HEK293 (cell line): Measurements from ENCODE around the gene WDR7.

Experiments used
- ATF2 ChIP-seq: fragments of 450-650 bp; formaldehyde crosslinking; IDR thresholded peaks from 2 replicates; pipeline ENCODE4 v1.5.1; 2016; ENCODE audit warnings: missing biosample characterization, missing genetic modification characterization, low read depth
- ELK4 ChIP-seq: IDR thresholded peaks from 2 replicates; pipeline ENCODE4 v1.6.1; 2011; ENCODE audit warnings: mild to moderate bottlenecking, low read depth, low read length, borderline replicate concordance
- INSM2 ChIP-seq: fragments of 450-650 bp; formaldehyde crosslinking; IDR thresholded peaks from 2 replicates; pipeline ENCODE4 v1.5.1; 2016; ENCODE audit warnings: missing biosample characterization, missing genetic modification characterization
- MYNN ChIP-seq: fragments of 450-650 bp; formaldehyde crosslinking; IDR thresholded peaks from 2 replicates; pipeline ENCODE4 v1.5.1; 2016; ENCODE audit warnings: missing biosample characterization, missing genetic modification characterization, borderline replicate concordance
- YY1 ChIP-seq: fragments of 450-650 bp; formaldehyde crosslinking; IDR thresholded peaks from 2 replicates; pipeline ENCODE4 v1.5.1; 2018; ENCODE audit warnings: missing biosample characterization, missing genetic modification characterization
- ZBTB21 ChIP-seq: fragments of 450-650 bp; formaldehyde crosslinking; IDR thresholded peaks from 2 replicates; pipeline ENCODE4 v1.5.1; 2017; ENCODE audit warnings: missing biosample characterization, missing genetic modification characterization
- ZNF138 ChIP-seq: fragments of 450-650 bp; formaldehyde crosslinking; IDR thresholded peaks from 2 replicates; pipeline ENCODE4 v1.5.1; 2016; ENCODE audit warnings: missing biosample characterization, missing genetic modification characterization, borderline replicate concordance
- ZNF140 ChIP-seq: fragments of 450-650 bp; formaldehyde crosslinking; IDR thresholded peaks from 2 replicates; pipeline ENCODE4 v1.5.1; 2016; ENCODE audit warnings: missing biosample characterization, missing genetic modification characterization
- ZNF184 ChIP-seq: fragments of 450-650 bp; IDR thresholded peaks from 2 replicates; pipeline ENCODE4 v1.5.1; 2018; ENCODE audit warnings: missing biosample characterization, mild to moderate bottlenecking, missing genetic modification characterization
- ZNF561 ChIP-seq: fragments of 450-650 bp; IDR thresholded peaks from 2 replicates; pipeline ENCODE4 v1.5.1; 2018; ENCODE audit warnings: missing biosample characterization, missing genetic modification characterization, borderline replicate concordance
- ZNF660 ChIP-seq: fragments of 450-650 bp; IDR thresholded peaks from 2 replicates; pipeline ENCODE4 v1.5.1; 2018; ENCODE audit warnings: missing biosample characterization, mild to moderate bottlenecking, missing genetic modification characterization
- ZNF76 ChIP-seq: fragments of 450-650 bp; formaldehyde crosslinking; IDR thresholded peaks from 2 replicates; pipeline ENCODE4; 2016; ENCODE audit warnings: low read depth, missing biosample characterization, missing genetic modification characterization, borderline replicate concordance
- ZNF777 ChIP-seq: fragments of 450-650 bp; formaldehyde crosslinking; IDR thresholded peaks from 2 replicates; pipeline ENCODE4 v1.5.1; 2017; ENCODE audit warnings: missing biosample characterization, missing genetic modification characterization, borderline replicate concordance

GRCh38 chr18:57023275-57023882, 372.2 kb downstream of the WDR7 start:
- TF ChIP-seq ZNF140 (tag by site-specific recombination), result no peak
- TF ChIP-seq ZNF777 (tag by site-specific recombination), result no peak
- TF ChIP-seq ELK4, result no peak
- no peak for TF ChIP-seq ZNF76 (tag by site-specific recombination)
- no peak for TF ChIP-seq ZNF184 (tag by site-specific recombination)
- no peak for TF ChIP-seq ZBTB21 (tag by site-specific recombination)
- TF ChIP-seq YY1 (tag by site-specific recombination), result no peak
- TF ChIP-seq INSM2 (tag by site-specific recombination), result no peak
- no peak for TF ChIP-seq MYNN (tag by site-specific recombination)
- TF ChIP-seq ZNF138, result no peak
- TF ChIP-seq ZNF660, result no peak
- no peak for TF ChIP-seq ZNF561 (tag by site-specific recombination)
- no peak for TF ChIP-seq ATF2 (tag by site-specific recombination)
